Measurements from ENCODE around the gene M1AP.

Gene M1AP

GRCh38 chr2:74559912-74560311 is 88.2 kb downstream of the M1AP start:
- TF ChIP-seq CTCF (IDR thresholded peaks at IDR 0.05), result no peak

GRCh38 chr2:74558284-74559230 is 89.6 kb downstream of the M1AP start:
- TF ChIP-seq CTCF (IDR thresholded peaks at IDR 0.05), result no peak

GRCh38 chr2:74556831-74557370 is 91.2 kb downstream of the M1AP start:
- no peak for TF ChIP-seq CTCF (IDR thresholded peaks at IDR 0.05)

- no peak for TF ChIP-seq CTCF (IDR thresholded peaks at IDR 0.05)
Observed at GRCh38 chr2:74556159-74556558, 92.0 kb downstream of the M1AP start.

- TF ChIP-seq CTCF (IDR thresholded peaks at IDR 0.05), result no peak
Observed at GRCh38 chr2:74555610-74556103, 92.5 kb downstream of the M1AP start.

- no peak for TF ChIP-seq CTCF (IDR thresholded peaks at IDR 0.05)
Observed at GRCh38 chr2:74554820-74555531, 93.2 kb downstream of the M1AP start.

Data from LNCAP (cell line).